GM19328 (cell line): ENCODE data around the gene AGPS.
"Not testable (repeated sequence)": the region's sequence is repeated elsewhere in the genome, so short reads cannot be mapped to it uniquely, and the experiment has no call there.

Experiments
- ATAC-seq: cut with Tn5 transposase; IDR thresholded peaks from one replicate; pipeline ENCODE4 v1.9.1; 2021; ENCODE audit warnings: mild to moderate bottlenecking, moderate library complexity; ENCODE audit not compliant: unreplicated experiment

AGPS gene

GRCh38 chr2:177392373-177393202 lies at the start of gene AGPS:
Gene AGPS, plus strand, starts transcription at chr2:177392773. Its CDS starts 17 bp downstream, at chr2:177392790.
- ATAC-seq: peak; percentile 82

- no peak for ATAC-seq
Measured at GRCh38 chr2:177343773-177344172, 48.8 kb upstream of the AGPS start.

GRCh38 chr2:177344316-177344715 lies 48.3 kb upstream of the AGPS start:
- ATAC-seq: no peak

- ATAC-seq: no peak
Measured at GRCh38 chr2:177346192-177346591, 46.4 kb upstream of the AGPS start.

GRCh38 chr2:177347570-177347969 lies 45.0 kb upstream of the AGPS start:
- ATAC-seq: no peak

- ATAC-seq: no peak
Measured at GRCh38 chr2:177348118-177348654, 44.4 kb upstream of the AGPS start.

GRCh38 chr2:177348733-177349693 lies 43.6 kb upstream of the AGPS start:
- no peak for ATAC-seq

GRCh38 chr2:177350624-177351023 lies 41.9 kb upstream of the AGPS start:
- not testable (repeated sequence) for ATAC-seq

GRCh38 chr2:177351121-177351520 lies 41.5 kb upstream of the AGPS start:
- not testable (repeated sequence) for ATAC-seq

- ATAC-seq: no peak
Measured at GRCh38 chr2:177352441-177353186, 40.0 kb upstream of the AGPS start.

- ATAC-seq: no peak
Measured at GRCh38 chr2:177353187-177353478, 39.4 kb upstream of the AGPS start.

GRCh38 chr2:177354541-177354940 lies 38.0 kb upstream of the AGPS start:
- ATAC-seq: not testable (repeated sequence)

- no peak for ATAC-seq
Measured at GRCh38 chr2:177355874-177356273, 36.7 kb upstream of the AGPS start.

GRCh38 chr2:177359836-177360595 lies 32.6 kb upstream of the AGPS start:
- ATAC-seq: no peak

- no peak for ATAC-seq
Measured at GRCh38 chr2:177362499-177362898, 30.1 kb upstream of the AGPS start.

- no peak for ATAC-seq
Measured at GRCh38 chr2:177363332-177363731, 29.2 kb upstream of the AGPS start.

- not testable (repeated sequence) for ATAC-seq
Measured at GRCh38 chr2:177365764-177366163, 26.8 kb upstream of the AGPS start.

- ATAC-seq: not testable (repeated sequence)
Measured at GRCh38 chr2:177368023-177368422, 24.6 kb upstream of the AGPS start.

- ATAC-seq: no peak
Measured at GRCh38 chr2:177379354-177379753, 13.2 kb upstream of the AGPS start.

GRCh38 chr2:177380181-177380580 lies 12.4 kb upstream of the AGPS start:
- no peak for ATAC-seq
